Prostate gland (tissue), 2 donors: ENCODE measurements around the gene OTUB1. TPM values are rescaled to one million over a fixed set of nuclear protein-coding genes. Genes with fewer than 3 reads are reported as not detected.

Experiments
- DNase-seq: peaks from one replicate; pipeline ENCODE4 v3.0.0-alpha.2; 2019; ENCODE audit warnings: low spot score
- H3K27ac ChIP-seq, 2 donors: fragments of 200-600 bp; sonication (generic); 2 replicates each; pipeline ENCODE4 v1.5.1; 2017 to 2019
- H3K27me3 ChIP-seq: fragments of 200-600 bp; sonication (generic); replicated peaks from 2 replicates; pipeline ENCODE4 v1.5.1; 2019; ENCODE audit not compliant: insufficient read depth
- H3K36me3 ChIP-seq, 2 donors: fragments of 200-600 bp; sonication (generic); 1 replicate in 1 of 2; 2 replicates in 1 of 2; pipeline versions ENCODE4 v1.5.1 to v1.8.1; 2017 to 2019
- H3K4me1 ChIP-seq: fragments of 200-600 bp; sonication (generic); replicated peaks from 2 replicates; pipeline ENCODE4 v1.5.1; 2019
- H3K4me3 ChIP-seq, 2 donors: fragments of 200-600 bp; sonication (generic); 2 replicates each; pipeline ENCODE4 v1.5.1; 2017 to 2019
- H3K9me3 ChIP-seq: fragments of 200-600 bp; sonication (generic); 2 replicates; pipeline ENCODE4 v1.5.1; 2017
- CTCF ChIP-seq, 4 experiments: fragments of 200-600 bp in 2 of 4; fragments of 450-650 bp in 2 of 4; sonication (generic) in 2 of 4; IDR thresholded peaks; 1 replicate in 3 of 4; 2 replicates in 1 of 4; pipeline ENCODE4 v1.5.1; 2016 to 2019; ENCODE audit warnings: antibody characterized with exemption in 4 of 4, mild to moderate bottlenecking in 2 of 4, moderate library complexity in 2 of 4
- POLR2A ChIP-seq: fragments of 450-650 bp; IDR thresholded peaks from one replicate; pipeline ENCODE4 v1.6.1; 2016; ENCODE audit warnings: antibody characterized with exemption, mild to moderate bottlenecking
- POLR2AphosphoS5 ChIP-seq: sonication (generic); formaldehyde crosslinking; IDR thresholded peaks from one replicate; pipeline ENCODE4 v1.6.1; 2017; ENCODE audit warnings: antibody characterized with exemption
- WGBS: methylation state at CpG from one replicate; pipeline ENCODE4 v1.1.5; 2018; 5-methylcytosine and 5-hydroxymethylcytosine counted together
- intact Hi-C: fragments of 100-400 bp; cut with DNase I; formaldehyde crosslinking; loops from one replicate; pipeline ENCODE4 v1.14.2; 2022
- total RNA-seq, 2 donors: library from RNA; depleted of rRNA; stranded (reverse); fragments of >200 nt; gene quantifications; one replicate each; pipeline ENCODE4 v1.1.0, GENCODE V29; 2016

OTUB1 gene
- total RNA-seq, 2 donors from 2014 or later, result 79.6 to 118 TPM

- Histone ChIP-seq H3K36me3 (no peaks in the 10 kb centered on the region), H3K27ac (no peak overlapping the region), H3K27me3 (no peaks in the 10 kb centered on the region), H3K4me1 (no peaks in the 10 kb centered on the region), H3K9me3 (no peaks in the 10 kb centered on the region), H3K4me3 (no peak overlapping the region)
- intact Hi-C loops, result no loop called here
- no peak for DNase-seq
- TF ChIP-seq CTCF (IDR thresholded peaks at IDR 0.05) (no peak), POLR2A (no peak), POLR2AphosphoS5 (no peak)
- 88% methylated on average over 11 of the region's 11 CpGs for WGBS
Measured at GRCh38 chr11:64014356-64014755, 28.1 kb downstream of the OTUB1 start.

- no peaks in the 10 kb centered on the region for H3K9me3 ChIP-seq
- intact Hi-C loops, result no loop called here
- TF ChIP-seq CTCF (IDR thresholded peaks at IDR 0.05) (no peak), POLR2AphosphoS5 (no peak), POLR2A (no peak)
- no peaks in the 10 kb centered on the region for H3K4me1 ChIP-seq
- WGBS, result 78% methylated on average over 20 of the region's 20 CpGs
- H3K27me3 ChIP-seq, result no peaks in the 10 kb centered on the region
- no peaks in the 10 kb centered on the region for H3K36me3 ChIP-seq
- DNase-seq, result no peak
- no peak overlapping the region for H3K27ac ChIP-seq
- no peak overlapping the region for H3K4me3 ChIP-seq
Measured at GRCh38 chr11:64015510-64015909, 29.3 kb downstream of the OTUB1 start.

GRCh38 chr11:64015935-64016845 is 30.0 kb downstream of the OTUB1 start:
- intact Hi-C loops, result no loop called here
- Histone ChIP-seq H3K27me3 (no peaks in the 10 kb centered on the region), H3K9me3 (no peaks in the 10 kb centered on the region), H3K27ac (no peak overlapping the region), H3K4me3 (no peak overlapping the region), H3K4me1 (no peaks in the 10 kb centered on the region), H3K36me3 (no peaks in the 10 kb centered on the region)
- 82% methylated on average over 35 of the region's 35 CpGs for WGBS
- TF ChIP-seq CTCF (IDR thresholded peaks at IDR 0.05) (no peak), POLR2A (no peak), POLR2AphosphoS5 (no peak)
- no peak for DNase-seq

GRCh38 chr11:64017945-64018224 is 31.6 kb downstream of the OTUB1 start:
- intact Hi-C loops, result no loop called here
- Histone ChIP-seq H3K27ac (no peak overlapping the region), H3K4me3 (no peak overlapping the region), H3K36me3 (no peaks in the 10 kb centered on the region), H3K27me3 (no peaks in the 10 kb centered on the region), H3K9me3 (no peaks in the 10 kb centered on the region), H3K4me1 (no peaks in the 10 kb centered on the region)
- TF ChIP-seq POLR2AphosphoS5 (no peak), CTCF (IDR thresholded peaks at IDR 0.05) (no peak), POLR2A (no peak)
- DNase-seq, result no peak
- WGBS, result 67% methylated on average over 7 of the region's 7 CpGs

GRCh38 chr11:64018310-64018709 is 32.1 kb downstream of the OTUB1 start:
- 67% methylated on average over 4 of the region's 8 CpGs for WGBS
- DNase-seq, result no peak
- H3K36me3 ChIP-seq, result no peaks in the 10 kb centered on the region
- H3K4me1 ChIP-seq, result no peaks in the 10 kb centered on the region
- intact Hi-C loops, result no loop called here
- no peak for TF ChIP-seq CTCF (IDR thresholded peaks at IDR 0.05)
- no peak for TF ChIP-seq POLR2A
- H3K27ac ChIP-seq, result no peak overlapping the region
- no peaks in the 10 kb centered on the region for H3K9me3 ChIP-seq
- H3K27me3 ChIP-seq, result no peaks in the 10 kb centered on the region
- H3K4me3 ChIP-seq, result no peak overlapping the region
